KMS-11 (cell line): ENCODE data around the gene SENP3.

ENCODE experiments used
- H2AFZ ChIP-seq: fragments of 200-600 bp; sonication (generic); 2 replicates; pipeline ENCODE4 v1.6.1; 2016; ENCODE audit warnings: antibody characterized with exemption, mixed run types, low read depth
- H3K27ac ChIP-seq: fragments of 200-600 bp; sonication (generic); 2 replicates; pipeline ENCODE4 v1.6.1; 2016; ENCODE audit warnings: mild to moderate bottlenecking, mixed run types
- H3K27me3 ChIP-seq: fragments of 200-600 bp; sonication (generic); 2 replicates; pipeline ENCODE4 v1.6.1; 2017; ENCODE audit warnings: mild to moderate bottlenecking, low read depth, mixed run types, moderate library complexity; ENCODE audit not compliant: insufficient read depth
- H3K36me3 ChIP-seq: fragments of 200-600 bp; sonication (generic); 2 replicates; pipeline ENCODE4 v1.6.1; 2017; ENCODE audit warnings: mild to moderate bottlenecking, mixed run types; ENCODE audit not compliant: insufficient read depth
- H3K4me1 ChIP-seq: fragments of 200-600 bp; sonication (generic); 2 replicates; pipeline ENCODE4 v1.6.1; 2016; ENCODE audit warnings: mild to moderate bottlenecking, low read depth, mixed run types; ENCODE audit not compliant: poor library complexity, severe bottlenecking
- H3K4me2 ChIP-seq: fragments of 200-600 bp; sonication (generic); 2 replicates; pipeline ENCODE4 v1.7.0; 2016; ENCODE audit warnings: mild to moderate bottlenecking, mixed run types
- H3K4me3 ChIP-seq: fragments of 200-600 bp; sonication (generic); IDR thresholded peaks from 2 replicates; pipeline ENCODE4 v1.6.1; 2017; ENCODE audit warnings: low read depth, low read length, mixed read lengths; ENCODE audit not compliant: insufficient read depth
- H3K79me2 ChIP-seq: fragments of 200-600 bp; sonication (generic); 2 replicates; pipeline ENCODE4 v1.6.1; 2016; ENCODE audit warnings: low read depth, mixed run types; ENCODE audit not compliant: insufficient read depth
- H3K9ac ChIP-seq: fragments of 200-600 bp; sonication (generic); 2 replicates; pipeline ENCODE4 v1.6.1; 2016; ENCODE audit warnings: mild to moderate bottlenecking, mixed run types
- H4K20me1 ChIP-seq: fragments of 200-600 bp; sonication (generic); 2 replicates; pipeline ENCODE4 v1.6.1; 2016; ENCODE audit warnings: mild to moderate bottlenecking, mixed run types; ENCODE audit not compliant: insufficient read depth
- TF ChIP-seq, protein P1 (sequence below): fragments of 200-600 bp; sonication (generic); conservative IDR thresholded peaks from 2 replicates; pipeline ENCODE4 v1.6.1; 2017; ENCODE audit warnings: low read depth, mild to moderate bottlenecking, antibody characterized with exemption, low read length, moderate library complexity, mixed read lengths

The SENP3 gene

DNA sequence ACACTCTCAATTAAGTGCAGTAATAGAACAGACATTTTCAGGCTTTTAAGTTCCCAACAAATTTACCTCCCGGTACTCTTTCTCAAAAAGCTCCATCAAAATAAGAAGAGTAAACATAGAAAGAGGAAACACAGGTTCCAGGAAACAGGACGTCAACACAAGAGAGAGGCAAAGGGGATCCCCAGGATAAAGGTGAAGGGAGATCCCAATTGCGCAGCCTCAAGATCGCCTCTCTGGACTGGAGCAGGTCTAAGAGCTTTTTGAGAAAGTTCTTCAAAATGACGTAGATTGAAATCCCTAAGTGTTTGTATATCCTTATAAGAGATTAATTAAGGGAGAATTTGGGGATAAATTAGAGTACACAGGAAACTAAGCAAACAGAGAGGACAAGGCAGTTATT is 56.9 kb downstream of the SENP3 start:
- Histone ChIP-seq H3K4me1 (no peaks in the 10 kb centered on the region), H3K4me2 (no peak overlapping the region), H2AFZ (no peak overlapping the region), H3K4me3 (no peak overlapping the region), H3K79me2 (no peaks in the 10 kb centered on the region), H3K36me3 (no peaks in the 10 kb centered on the region), H3K9ac (no peak overlapping the region), H3K27ac (no peak overlapping the region), H3K27me3 (no peaks in the 10 kb centered on the region), H4K20me1 (no peaks in the 10 kb centered on the region)
- TF ChIP-seq, protein P1, sequence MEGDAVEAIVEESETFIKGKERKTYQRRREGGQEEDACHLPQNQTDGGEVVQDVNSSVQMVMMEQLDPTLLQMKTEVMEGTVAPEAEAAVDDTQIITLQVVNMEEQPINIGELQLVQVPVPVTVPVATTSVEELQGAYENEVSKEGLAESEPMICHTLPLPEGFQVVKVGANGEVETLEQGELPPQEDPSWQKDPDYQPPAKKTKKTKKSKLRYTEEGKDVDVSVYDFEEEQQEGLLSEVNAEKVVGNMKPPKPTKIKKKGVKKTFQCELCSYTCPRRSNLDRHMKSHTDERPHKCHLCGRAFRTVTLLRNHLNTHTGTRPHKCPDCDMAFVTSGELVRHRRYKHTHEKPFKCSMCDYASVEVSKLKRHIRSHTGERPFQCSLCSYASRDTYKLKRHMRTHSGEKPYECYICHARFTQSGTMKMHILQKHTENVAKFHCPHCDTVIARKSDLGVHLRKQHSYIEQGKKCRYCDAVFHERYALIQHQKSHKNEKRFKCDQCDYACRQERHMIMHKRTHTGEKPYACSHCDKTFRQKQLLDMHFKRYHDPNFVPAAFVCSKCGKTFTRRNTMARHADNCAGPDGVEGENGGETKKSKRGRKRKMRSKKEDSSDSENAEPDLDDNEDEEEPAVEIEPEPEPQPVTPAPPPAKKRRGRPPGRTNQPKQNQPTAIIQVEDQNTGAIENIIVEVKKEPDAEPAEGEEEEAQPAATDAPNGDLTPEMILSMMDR: no peak

DNA sequence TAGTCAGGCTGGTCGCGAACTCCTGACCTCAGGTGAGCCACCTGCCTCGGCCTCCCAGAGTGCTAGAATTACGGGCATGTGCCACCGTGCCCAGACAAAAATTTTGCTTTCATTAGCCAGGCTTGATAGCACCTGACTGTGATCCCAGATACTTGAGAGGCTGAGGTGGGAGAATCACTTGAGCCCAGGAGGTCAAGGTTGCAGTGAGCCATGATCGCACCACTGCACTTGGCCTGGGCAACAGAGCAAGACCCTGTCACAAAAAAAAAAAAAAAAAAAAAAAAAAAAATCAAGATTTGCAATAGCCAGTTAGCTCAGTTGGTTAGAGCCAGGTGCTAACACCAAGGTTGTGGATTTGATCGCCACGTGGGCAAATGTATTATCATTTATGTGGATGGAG is 59.1 kb downstream of the SENP3 start:
- TF ChIP-seq, protein P1: no peak

More for the DNA sequence above, 59.1 kb downstream of the SENP3 start:
- Histone ChIP-seq H3K27me3 (no peaks in the 10 kb centered on the region), H3K4me2 (no peak overlapping the region), H2AFZ (no peak overlapping the region), H3K27ac (no peak overlapping the region), H3K9ac (no peak overlapping the region), H3K36me3 (no peaks in the 10 kb centered on the region), H3K4me1 (no peaks in the 10 kb centered on the region), H4K20me1 (no peaks in the 10 kb centered on the region), H3K4me3 (no peak overlapping the region), H3K79me2 (no peaks in the 10 kb centered on the region)
